ENCODE measurements around the gene SMOC1. TPM values are rescaled to one million over a fixed set of nuclear protein-coding genes. Genes with fewer than 3 reads are reported as not detected.

Gene SMOC1
- total RNA-seq, 2 donors from 2014 or later, result 7.1 to 28.9 TPM

DNA sequence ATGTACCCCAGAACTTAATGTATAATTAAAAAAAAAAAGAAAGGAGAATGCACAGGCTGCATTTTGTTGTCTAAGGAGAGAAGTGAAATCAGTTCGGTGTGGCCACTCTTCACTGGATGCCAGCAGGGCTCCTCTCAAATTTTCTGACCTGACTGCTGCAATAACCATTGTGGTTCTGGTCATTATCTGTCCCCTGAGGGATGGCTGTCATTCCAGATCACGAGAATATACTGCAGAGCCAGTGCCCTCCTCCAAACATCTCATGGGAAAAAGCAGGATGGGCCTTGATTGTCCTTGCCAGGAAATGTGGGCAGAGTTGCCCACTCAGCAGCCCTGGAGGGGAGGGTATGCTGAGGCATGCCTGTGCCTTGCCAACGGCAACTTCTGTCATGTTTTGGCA, 170.4 kb downstream of the SMOC1 start:
- DNase-seq (ENCODE audit: low spot score), result no peak
- intact Hi-C loops (cut with DNase I), result no loop called here

GRCh38 chr14:70050136-70050535, 170.9 kb downstream of the SMOC1 start:
- intact Hi-C loops (cut with DNase I), result no loop called here
- no peak for DNase-seq (ENCODE audit: low spot score)

- no peak for DNase-seq (ENCODE audit: low spot score)
- intact Hi-C loops (cut with DNase I), result no loop called here
Measured at GRCh38 chr14:70052990-70053389, 173.8 kb downstream of the SMOC1 start.

GRCh38 chr14:70057519-70058136, 178.4 kb downstream of the SMOC1 start:
- intact Hi-C loops (cut with DNase I), result no loop called here
- DNase-seq (ENCODE audit: low spot score), result no peak

DNA sequence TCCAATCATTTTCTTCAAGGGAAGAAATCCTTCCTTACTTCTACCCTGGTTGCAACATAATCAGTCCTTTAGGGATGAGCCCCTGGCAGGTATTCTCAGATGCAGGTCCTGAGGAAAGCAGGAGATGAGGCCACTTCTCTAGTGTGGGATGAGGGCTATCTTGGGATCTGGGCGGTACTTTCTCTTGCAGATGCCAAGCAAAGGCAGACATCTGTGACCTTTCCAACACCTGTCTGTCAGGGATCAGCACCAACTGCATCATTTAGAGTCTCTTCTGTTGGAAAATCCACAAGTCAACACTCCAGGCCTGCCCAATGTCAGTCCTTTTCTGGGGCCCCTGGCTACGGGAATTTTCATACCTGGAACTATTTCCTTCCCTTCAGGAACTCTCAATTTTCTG, 180.3 kb downstream of the SMOC1 start:
- no peak for DNase-seq (ENCODE audit: low spot score)
- intact Hi-C loops (cut with DNase I), result no loop called here

GRCh38 chr14:70061108-70061507, 181.9 kb downstream of the SMOC1 start:
- intact Hi-C loops (cut with DNase I), result no loop called here
- DNase-seq (ENCODE audit: low spot score), result no peak

GRCh38 chr14:70064136-70064865, 185.1 kb downstream of the SMOC1 start:
- no peak for DNase-seq (ENCODE audit: low spot score)
- intact Hi-C loops (cut with DNase I), result no loop called here

DNA sequence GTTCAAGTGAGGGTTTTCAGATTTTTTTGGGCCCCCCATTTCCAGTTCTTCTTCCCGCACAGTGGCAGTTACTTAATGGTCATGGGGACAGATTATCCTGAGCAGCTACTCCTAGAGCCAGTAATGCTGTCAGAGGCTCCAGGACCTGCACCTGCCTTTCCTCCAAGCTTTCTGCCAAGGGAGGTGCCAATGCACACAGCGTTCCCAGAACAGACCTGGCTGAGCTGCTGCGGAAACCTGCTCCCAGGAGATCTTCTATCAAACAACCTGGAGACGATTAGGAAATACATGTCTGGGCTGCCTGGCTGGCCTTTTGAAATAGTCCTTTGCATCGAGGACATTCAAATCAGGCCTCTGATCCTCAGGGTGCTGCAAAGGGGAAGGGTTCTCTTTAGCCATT, 188.6 kb downstream of the SMOC1 start:
- intact Hi-C loops (cut with DNase I), result no loop called here
- no peak for DNase-seq (ENCODE audit: low spot score)

DNA sequence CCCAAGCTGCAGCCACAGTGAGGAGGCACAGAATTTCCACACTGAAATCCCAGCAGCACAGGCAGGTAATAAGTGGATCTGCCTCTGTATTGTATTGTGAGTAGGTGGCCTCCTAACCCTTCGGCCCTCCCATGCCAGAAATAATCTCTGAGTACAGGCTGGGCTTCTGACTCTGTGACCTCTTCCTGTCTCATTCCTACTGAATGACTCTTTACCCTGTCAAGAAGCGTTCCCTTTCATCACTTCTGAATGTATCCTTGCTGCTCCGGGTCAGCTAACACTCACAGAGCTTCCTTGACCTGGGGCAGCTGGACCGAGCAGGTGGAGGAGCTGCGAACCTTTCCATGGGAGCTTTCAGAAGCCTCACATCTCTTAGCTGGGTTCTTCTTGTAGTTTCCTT, 190.0 kb downstream of the SMOC1 start:
- intact Hi-C loops (cut with DNase I), result no loop called here
- DNase-seq (ENCODE audit: low spot score), result no peak

GRCh38 chr14:70073924-70074566, 194.8 kb downstream of the SMOC1 start:
- peak; percentile 83 for DNase-seq (ENCODE audit: low spot score)
- intact Hi-C loops (cut with DNase I), result no loop called here

GRCh38 chr14:70077005-70077404, 197.8 kb downstream of the SMOC1 start:
- DNase-seq (ENCODE audit: low spot score), result no peak
- intact Hi-C loops (cut with DNase I), result no loop called here

- intact Hi-C loops (cut with DNase I), result no loop called here
- DNase-seq (ENCODE audit: low spot score), result no peak
Measured at GRCh38 chr14:70077720-70078119, 198.5 kb downstream of the SMOC1 start.

DNA sequence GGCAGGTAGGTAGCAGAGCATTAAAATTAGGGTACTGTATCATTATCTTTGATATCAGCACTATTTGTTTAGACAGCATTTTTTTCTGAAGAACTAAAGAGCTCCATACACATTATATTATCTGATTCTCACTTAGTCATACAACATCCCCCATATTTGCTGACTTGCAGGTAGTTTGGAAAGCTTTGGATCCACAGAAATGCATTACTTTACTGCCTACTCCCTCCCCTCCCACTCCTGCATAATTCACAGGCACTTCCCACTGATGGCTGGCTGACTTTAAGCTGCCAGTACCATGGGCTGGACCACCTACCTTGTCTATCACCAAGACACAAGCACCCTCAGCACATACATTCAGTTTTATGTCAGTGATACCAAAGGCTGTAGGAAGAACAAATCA, 199.1 kb downstream of the SMOC1 start:
- DNase-seq (ENCODE audit: low spot score), result no peak
- intact Hi-C loops (cut with DNase I), result no loop called here

DNA sequence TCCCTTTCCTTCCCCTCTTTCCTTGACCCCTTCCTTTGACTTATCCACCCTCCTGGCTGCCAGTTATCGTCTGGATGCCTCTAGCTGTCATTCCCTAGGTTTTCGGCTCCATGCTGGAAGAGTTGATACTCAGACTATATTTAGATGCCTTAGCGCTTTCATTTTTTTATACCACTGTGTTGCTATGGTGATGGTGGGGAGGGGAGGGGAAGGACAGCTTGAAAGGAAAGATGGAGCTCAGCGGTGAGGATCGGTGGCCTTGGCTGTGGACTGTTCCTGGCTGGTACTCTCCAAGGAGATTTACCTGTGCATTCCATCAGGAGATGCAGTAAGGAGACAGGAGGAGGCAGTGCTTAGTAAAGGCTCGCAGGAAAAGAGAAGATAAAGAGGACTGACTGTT, 200.9 kb downstream of the SMOC1 start:
- DNase-seq (ENCODE audit: low spot score), result no peak
- intact Hi-C loops (cut with DNase I), result loop anchor here in 1 of 2 donors (1.0 kb wide), 1 partner anchor 9 kb away; no protein-coding TSS in a partner anchor

Other genes with a start within 250 kb of the SMOC1 start
- gene SRSF5, start 112.3 kb upstream of the SMOC1 start, total RNA-seq, result 100 to 1,000 TPM; 212 to 251 TPM
- not detected for gene SLC10A1, start 82.2 kb upstream of the SMOC1 start, total RNA-seq

Data from posterior vena cava (tissue), 2 donors.